ENCODE data around the gene IMMP2L.

DNA sequence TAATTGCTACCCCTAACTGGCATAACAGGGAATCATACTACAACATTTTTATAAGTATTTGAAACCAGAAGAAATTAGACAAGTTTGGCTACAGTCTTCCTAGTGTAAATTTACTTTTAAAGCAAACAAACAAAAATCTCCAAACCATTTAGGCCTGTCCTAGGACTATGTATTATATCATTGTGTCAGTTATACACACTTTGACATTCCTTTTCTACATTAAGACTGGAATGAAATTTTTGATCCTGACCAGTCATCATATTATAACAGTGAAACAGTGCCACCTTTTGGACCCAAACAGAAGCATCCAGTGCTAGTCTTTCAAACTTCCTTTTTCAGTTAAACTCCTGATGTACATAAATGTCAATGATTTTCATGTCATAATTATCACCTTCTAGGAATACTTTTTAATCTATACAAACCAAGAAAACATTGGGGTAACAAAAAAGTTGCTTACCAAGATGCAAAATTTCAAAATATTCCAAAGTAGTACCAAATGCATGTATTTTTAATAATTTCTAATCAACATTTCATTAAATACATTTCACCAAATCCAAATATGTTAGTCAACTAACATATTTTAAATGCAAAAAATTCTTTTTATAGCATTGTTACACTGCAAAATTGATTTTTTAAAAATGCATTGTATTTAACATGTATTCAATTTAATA is 75.7 kb downstream of the IMMP2L start:
- TF ChIP-seq CTCF (conservative IDR thresholded peaks at IDR 0.05) (peak; percentile 91), ZFX (IDR thresholded peaks at IDR 0.05) (no peak)

All from C4-2B (cell line).